ENCODE measurements around the gene CACNA2D1.

DNA sequence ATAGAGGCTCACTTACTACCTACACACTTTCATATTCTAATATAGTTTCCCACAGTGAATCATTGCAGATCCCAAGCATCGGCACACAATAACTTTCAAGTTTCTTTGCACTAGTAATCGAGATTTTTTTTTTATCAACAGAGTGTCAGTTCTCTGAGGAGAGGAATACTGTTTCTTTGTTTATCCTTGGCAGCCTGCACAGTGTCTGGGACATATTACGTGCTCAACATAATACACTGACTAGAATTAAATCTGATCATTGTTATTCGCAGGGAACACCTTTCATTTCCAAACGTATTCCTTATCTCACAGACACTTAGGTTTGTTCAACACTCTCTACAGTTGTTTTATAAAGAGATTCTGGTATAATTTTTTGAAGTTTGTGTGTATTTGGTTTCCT lies 95.3 kb downstream of the CACNA2D1 start:
- TF ChIP-seq CTCF (IDR thresholded peaks at IDR 0.05) = no peak
- no peak for TF ChIP-seq EP300 (IDR thresholded peaks at IDR 0.05)
